ENCODE results near the gene SPATA19. TPM values are rescaled to one million over a fixed set of nuclear protein-coding genes. Genes with fewer than 3 reads are reported as not detected.
A peak's percentile ranks its signal among the peaks of the same experiment; 100 is the strongest.
"Not testable (repeated sequence)": the region's sequence is repeated elsewhere in the genome, so short reads cannot be mapped to it uniquely, and the experiment has no call there.

Gene SPATA19, protein sequence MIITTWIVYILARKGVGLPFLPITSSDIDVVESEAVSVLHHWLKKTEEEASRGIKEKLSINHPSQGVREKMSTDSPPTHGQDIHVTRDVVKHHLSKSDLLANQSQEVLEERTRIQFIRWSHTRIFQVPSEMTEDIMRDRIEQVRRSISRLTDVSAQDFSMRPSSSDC
- not detected in 2 replicates for total RNA-seq (2014; rRNA removed; shearing (Covaris generic))

DNA sequence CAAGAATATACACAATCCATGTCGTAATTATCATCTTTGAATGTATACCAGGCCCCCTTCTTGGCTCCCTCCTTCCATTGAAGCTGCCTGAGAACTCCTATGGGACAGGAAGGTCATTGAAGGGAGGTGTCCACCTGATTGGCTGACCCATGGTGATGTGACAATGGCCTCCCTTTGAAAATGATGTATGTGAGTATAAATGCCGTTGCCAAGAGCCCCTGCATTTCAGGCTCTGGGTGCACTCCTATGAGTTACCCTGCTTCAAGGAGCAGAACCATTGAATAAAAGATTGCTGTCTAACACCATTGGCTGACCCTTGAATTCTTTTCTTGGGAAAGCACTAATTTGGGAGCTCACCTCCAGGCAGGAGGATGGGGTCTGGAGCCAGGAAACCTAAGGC is at the start of gene SPATA19:
Gene SPATA19 (minus strand): TSS at position 101 of the 400 bp plus-strand sequence. CDS start 67 bp downstream, at position 34.
- DNase-seq: no peak
- no peaks in the 10 kb centered on the region for H3K36me3 ChIP-seq
- H3K9me3 ChIP-seq (replicated peaks): no peaks in the 10 kb centered on the region
- H3K4me1 ChIP-seq: no peaks in the 10 kb centered on the region
- no peak within 1 kb of the TSS for H3K27ac ChIP-seq
- H3K27me3 ChIP-seq: no peaks in the 10 kb centered on the region; the same call in 1 of the 2 replicates
- H3K4me3 ChIP-seq: no peak within 1 kb of the TSS

DNA sequence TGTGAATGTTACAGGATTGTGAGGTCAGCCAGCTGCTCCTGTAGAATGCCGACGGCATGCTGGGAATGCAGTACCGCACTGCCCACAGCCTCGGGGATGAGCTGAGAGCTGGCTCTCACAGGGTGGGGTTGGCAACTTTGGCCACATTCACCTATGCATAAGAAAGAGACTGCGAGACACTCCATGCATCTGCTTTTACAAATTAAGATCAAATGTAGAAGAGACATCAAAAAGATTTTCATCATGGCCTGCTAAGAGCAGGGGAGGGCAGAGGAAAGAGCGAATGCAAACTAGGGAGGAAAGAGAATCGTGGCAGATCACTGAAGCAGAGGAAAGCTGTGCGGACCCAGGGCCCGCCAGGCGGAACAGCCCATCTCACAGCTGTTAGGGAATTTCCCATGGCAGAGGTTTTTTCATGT is 49.8 kb upstream of the SPATA19 start:
- peaks cover 6% of the 10 kb centered on the region; the same call in 1 of the 2 replicates for H3K27me3 ChIP-seq
- H3K4me1 ChIP-seq: peaks cover 9% of the 10 kb centered on the region
- H3K27ac ChIP-seq: peak overlapping the region; percentile 58
- H3K9me3 ChIP-seq (replicated peaks): no peaks in the 10 kb centered on the region
- peak overlapping the region; percentile 27 for H3K4me3 ChIP-seq
- no peaks in the 10 kb centered on the region for H3K36me3 ChIP-seq
- DNase-seq: peak; percentile 39 to 59

DNA sequence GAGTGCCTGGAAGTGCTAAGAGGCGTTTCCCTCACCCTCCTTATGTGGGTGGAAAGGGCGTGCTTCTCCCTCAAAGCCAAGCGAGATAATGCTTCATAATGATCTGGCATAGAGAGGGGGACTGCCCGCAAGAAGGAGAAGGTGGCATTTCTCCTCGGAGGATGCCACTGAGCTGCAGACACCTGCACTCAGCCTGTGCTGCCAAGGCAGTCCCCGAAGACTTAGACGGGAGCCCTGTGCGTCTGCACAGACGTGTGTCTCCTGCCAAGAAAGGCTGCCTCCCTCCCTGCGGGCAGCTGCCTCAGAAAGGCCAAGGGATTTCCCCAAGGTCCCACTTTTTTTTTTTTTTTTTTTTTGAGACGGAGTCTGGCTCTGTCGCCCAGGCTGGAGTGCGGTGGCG is 48.1 kb upstream of the SPATA19 start:
- Histone ChIP-seq H3K27me3 (peaks cover 21% of the 10 kb centered on the region; the same call in 1 of the 2 replicates), H3K36me3 (no peaks in the 10 kb centered on the region), H3K4me1 (peaks cover 9% of the 10 kb centered on the region), H3K4me3 (no peak overlapping the region), H3K27ac (no peak overlapping the region), H3K9me3 (replicated peaks) (no peaks in the 10 kb centered on the region)
- no peak for DNase-seq

DNA sequence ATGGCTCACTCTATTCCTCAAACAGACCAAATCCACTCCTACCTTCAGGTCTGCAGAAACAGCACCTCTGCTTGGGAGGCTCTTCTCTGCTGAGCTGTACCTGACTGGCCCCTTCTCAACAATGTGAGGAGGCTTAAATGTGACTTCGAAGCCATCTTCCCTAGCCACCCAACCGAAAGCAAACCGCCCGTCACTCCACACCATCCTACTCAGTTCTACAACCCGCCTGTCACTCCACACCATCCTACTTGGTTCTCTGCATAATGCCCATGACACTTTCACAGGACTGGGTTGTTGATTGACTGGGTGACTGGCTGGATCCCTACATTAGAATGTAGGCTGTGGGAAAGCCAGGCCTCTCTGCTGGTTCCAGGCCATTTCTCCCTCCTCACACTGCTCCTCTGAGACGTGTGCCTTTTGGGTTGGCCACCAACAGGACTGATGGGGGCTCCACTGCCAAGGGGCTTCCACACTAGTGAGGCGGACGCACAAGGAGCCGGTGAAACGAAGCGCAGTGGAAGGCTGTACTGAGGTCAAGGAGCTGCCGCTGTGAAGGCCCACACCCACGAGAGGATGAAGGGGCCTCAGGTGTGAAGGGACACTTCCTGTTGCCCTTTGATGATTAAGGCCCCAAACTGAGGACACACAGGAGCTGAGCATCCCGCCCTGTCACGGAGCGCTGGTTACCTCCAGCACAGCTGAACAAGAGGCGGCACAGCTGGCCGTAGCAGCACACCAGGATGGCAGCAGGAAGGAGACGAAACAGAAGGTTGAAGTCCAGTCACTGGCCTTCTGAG is 47.5 kb upstream of the SPATA19 start:
- DNase-seq: no peak
- no peaks in the 10 kb centered on the region for H3K9me3 ChIP-seq (replicated peaks)
- H3K4me1 ChIP-seq: peaks cover 9% of the 10 kb centered on the region
- H3K27ac ChIP-seq: no peak overlapping the region
- no peak overlapping the region for H3K4me3 ChIP-seq
- no peaks in the 10 kb centered on the region for H3K36me3 ChIP-seq
- peaks cover 22% of the 10 kb centered on the region; the same call in 1 of the 2 replicates for H3K27me3 ChIP-seq

DNA sequence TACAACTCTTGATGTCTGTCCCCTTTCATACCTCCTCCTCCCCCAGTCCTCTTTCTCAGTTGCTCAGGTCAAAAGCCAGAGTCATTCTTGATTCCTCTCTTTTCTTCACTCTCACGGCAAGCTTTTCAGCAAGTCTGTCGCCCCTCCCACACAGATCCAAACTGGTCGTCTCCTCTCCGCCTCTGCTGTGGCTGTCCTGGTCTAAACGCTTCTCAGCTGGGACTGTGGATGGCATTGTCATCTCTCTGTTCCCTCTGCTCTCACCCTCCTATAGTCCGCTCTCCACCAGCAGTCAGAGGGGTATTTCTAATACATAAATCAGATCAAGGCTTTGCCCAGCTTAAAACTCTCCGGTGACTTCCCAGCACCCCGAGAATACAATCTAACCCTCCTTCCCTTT is 46.8 kb upstream of the SPATA19 start:
- Histone ChIP-seq H3K4me1 (peaks cover 9% of the 10 kb centered on the region), H3K27ac (no peak overlapping the region), H3K27me3 (peaks cover 22% of the 10 kb centered on the region), H3K9me3 (replicated peaks) (no peaks in the 10 kb centered on the region), H3K4me3 (no peak overlapping the region), H3K36me3 (no peaks in the 10 kb centered on the region)
- DNase-seq: no peak

DNA sequence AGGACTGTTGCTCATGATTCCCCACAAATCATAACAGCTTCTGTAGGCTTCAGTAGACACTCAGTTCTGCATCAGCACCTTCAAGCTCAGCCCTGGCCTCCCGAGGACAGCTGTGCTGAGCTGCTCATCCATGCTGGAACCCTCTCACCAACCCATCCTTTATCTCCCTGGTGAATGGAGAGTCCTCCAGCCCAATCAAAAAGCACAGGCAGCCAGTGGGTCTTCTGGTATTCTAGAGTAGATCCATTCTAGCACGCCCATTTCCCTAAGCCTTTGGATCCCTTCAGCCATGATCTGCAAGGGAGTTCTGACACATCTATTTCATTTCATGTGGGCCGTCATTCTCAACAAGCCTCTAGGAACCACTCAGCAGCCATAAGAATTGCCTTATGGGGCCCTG is 44.6 kb upstream of the SPATA19 start:
- no peak overlapping the region for H3K4me3 ChIP-seq
- DNase-seq: no peak
- H3K27me3 ChIP-seq: peaks cover 15% of the 10 kb centered on the region
- H3K27ac ChIP-seq: no peak overlapping the region
- peaks cover 3% of the 10 kb centered on the region; the same call in 1 of the 2 replicates for H3K4me1 ChIP-seq
- H3K36me3 ChIP-seq: no peaks in the 10 kb centered on the region
- H3K9me3 ChIP-seq (replicated peaks): no peaks in the 10 kb centered on the region

DNA sequence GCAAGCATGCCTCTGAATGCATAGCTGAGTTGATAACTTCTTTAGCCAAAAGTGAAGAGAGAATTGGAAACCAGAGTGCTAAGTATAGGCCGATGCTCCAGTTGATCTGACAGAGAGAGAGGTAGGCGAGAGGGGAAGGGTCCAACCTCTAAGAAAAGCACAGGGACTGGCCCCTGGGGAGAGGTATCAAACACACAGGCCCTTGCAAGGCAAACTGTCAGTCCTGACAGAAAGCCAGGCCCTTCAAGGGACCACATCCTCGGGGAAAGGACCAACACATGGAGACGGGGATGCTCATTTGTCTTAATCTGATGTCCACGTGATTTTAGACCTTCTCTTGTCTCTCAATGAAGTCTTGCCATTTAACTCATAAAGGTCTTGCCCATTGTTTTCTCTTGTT is 43.9 kb upstream of the SPATA19 start:
- no peak for DNase-seq
- no peak overlapping the region for H3K27ac ChIP-seq

DNA sequence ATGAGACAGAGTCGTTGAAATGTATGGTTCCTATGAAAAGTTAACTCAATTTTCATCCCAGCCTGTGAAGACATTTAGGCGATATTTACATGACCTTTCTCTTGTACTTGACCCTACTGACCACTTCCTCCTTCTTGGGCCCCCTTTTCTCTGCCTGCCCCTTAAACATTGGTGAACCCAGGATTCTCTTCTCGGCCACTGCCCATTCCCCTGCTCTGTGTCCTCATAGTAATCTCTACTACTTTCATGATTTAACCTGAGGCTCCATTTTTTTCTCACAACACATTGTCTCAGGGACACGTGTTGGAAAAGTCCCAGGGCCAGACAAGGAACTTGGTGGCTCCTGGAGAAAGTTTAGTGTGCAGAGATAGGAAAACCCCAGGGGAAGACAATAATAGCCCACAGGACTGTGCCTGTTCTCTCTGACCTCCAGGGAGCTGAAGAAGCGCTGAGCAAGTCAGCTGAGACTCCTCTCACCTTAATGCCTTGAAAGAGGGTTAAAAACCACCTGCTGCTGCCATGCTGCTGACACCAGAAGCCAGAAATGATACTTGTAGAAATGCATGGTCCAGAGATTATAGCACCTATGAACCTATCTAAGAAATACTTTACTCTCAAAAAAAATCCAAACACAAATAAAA is 42.5 kb upstream of the SPATA19 start:
- DNase-seq: no peak
- peaks cover 15% of the 10 kb centered on the region for H3K27me3 ChIP-seq
- H3K27ac ChIP-seq: no peak overlapping the region
- H3K4me3 ChIP-seq: no peak overlapping the region
- no peaks in the 10 kb centered on the region for H3K4me1 ChIP-seq
- no peaks in the 10 kb centered on the region for H3K36me3 ChIP-seq
- no peaks in the 10 kb centered on the region for H3K9me3 ChIP-seq (replicated peaks)

More for the DNA sequence above, 43.9 kb upstream of the SPATA19 start:
- Histone ChIP-seq H3K4me3 (no peak overlapping the region), H3K36me3 (no peaks in the 10 kb centered on the region), H3K27me3 (peaks cover 15% of the 10 kb centered on the region), H3K4me1 (no peaks in the 10 kb centered on the region; the same call in 1 of the 2 replicates), H3K9me3 (replicated peaks) (no peaks in the 10 kb centered on the region)

DNA sequence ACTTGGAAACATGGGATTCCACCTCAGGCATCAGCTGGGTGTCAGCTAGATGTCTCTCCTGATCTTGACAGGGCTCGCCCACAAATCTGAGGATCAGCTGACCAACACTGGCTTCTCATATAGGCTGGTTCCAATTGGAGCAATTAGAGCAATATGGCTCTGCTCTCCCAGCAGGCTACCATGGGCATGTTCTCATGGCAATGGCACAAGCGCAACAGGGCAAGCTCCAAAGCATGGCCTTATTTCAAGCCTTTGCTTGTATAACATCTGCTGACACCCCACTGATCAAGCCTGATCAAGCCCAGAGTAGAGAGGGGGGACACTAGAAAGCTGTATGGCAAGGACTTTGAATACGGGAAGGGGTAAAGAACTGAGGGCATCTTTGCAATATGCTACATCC is 40.7 kb upstream of the SPATA19 start:
- Histone ChIP-seq H3K4me1 (no peaks in the 10 kb centered on the region), H3K27ac (no peak overlapping the region), H3K4me3 (no peak overlapping the region), H3K27me3 (peaks cover 15% of the 10 kb centered on the region), H3K36me3 (no peaks in the 10 kb centered on the region), H3K9me3 (replicated peaks) (no peaks in the 10 kb centered on the region)
- no peak for DNase-seq

DNA sequence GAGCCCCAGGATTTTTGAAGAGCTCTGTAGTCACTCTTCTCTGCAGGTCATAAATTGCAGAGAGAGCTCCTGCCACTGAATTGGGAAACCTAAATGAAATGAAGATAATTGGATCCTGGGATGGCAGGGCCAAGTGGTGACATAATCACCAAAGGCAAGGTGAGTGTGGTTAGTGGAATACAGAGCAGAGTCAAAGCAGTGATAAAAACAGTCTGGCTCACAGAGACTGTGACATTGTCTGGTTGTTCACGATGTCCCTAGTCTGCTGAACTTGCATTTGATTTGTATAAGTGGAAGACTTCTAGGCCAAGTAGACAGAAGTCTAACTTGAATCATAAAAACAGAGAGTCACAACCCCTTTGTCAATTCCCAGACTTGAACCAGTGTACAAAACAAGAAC is 26.8 kb upstream of the SPATA19 start:
- Histone ChIP-seq H3K9me3 (replicated peaks) (no peaks in the 10 kb centered on the region), H3K27me3 (no peaks in the 10 kb centered on the region), H3K36me3 (no peaks in the 10 kb centered on the region), H3K27ac (no peak overlapping the region), H3K4me3 (no peak overlapping the region), H3K4me1 (no peaks in the 10 kb centered on the region)
- no peak for DNase-seq

DNA sequence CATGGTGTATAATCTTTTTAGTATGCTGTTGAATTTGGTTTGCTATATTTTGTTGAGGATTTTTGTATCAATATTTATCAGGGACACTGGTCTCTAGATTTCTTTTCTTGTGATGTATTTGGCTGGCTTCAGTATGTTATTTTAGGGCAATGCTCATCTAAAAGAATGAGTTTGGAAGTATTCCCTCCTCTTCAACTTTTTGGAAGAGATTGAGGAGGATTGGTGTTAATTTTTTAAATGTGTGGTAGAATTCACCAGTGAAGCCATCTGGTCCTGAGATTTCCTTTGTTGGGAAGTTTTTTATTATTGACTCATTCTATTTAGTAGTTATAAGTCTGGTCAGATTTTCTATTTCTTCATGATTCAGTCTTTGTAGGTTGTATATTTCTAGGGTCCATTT is 22.1 kb upstream of the SPATA19 start:
- no peaks in the 10 kb centered on the region for H3K9me3 ChIP-seq (replicated peaks)
- no peak overlapping the region for H3K4me3 ChIP-seq
- no peak overlapping the region for H3K27ac ChIP-seq
- no peaks in the 10 kb centered on the region for H3K27me3 ChIP-seq
- no peaks in the 10 kb centered on the region for H3K4me1 ChIP-seq
- H3K36me3 ChIP-seq: no peaks in the 10 kb centered on the region
- no peak for DNase-seq

DNA sequence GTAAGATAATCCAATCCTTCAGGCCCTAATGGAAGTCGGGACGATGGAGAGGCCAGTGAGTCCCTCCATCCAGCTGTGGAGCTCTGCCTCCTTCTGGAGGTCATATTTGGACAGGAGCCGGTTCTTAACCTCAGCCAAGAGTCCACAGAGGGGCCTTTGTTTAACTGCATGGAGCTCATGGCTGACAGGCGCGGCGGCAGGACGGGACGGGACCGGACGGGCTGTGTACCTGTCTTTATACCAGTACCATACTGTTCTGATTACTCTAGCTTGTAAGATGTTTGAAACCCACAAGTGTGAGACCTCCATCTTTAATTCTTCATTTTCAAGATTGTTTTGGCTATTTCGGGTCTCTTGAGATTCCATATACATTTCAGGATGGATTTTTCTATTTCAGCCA is 20.2 kb upstream of the SPATA19 start:
- no peaks in the 10 kb centered on the region for H3K36me3 ChIP-seq
- no peaks in the 10 kb centered on the region for H3K27me3 ChIP-seq
- H3K4me1 ChIP-seq: no peaks in the 10 kb centered on the region
- no peaks in the 10 kb centered on the region for H3K9me3 ChIP-seq (replicated peaks)
- H3K4me3 ChIP-seq: no peak overlapping the region
- no peak overlapping the region for H3K27ac ChIP-seq
- DNase-seq: no peak

DNA sequence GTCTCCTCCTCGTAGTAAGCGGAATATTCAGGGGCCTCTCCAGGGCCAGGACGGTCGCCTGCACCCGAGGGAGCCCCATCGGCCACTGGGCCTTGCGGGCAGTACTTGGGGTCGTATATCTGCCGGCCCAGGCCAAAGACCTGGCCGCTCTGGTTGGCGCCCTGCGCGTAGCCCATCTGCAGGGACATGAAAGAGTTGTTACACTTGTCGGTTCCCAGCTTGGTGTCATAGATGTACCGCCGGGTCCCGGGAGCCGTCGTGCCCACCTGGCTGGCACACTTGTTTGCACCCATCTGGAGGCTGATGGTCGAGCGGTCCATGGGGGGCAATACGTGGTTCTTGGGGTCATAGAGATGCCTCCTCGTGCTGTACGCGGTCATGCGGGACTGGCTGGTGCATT is 19.4 kb upstream of the SPATA19 start:
- no peak overlapping the region for H3K4me3 ChIP-seq
- no peaks in the 10 kb centered on the region for H3K9me3 ChIP-seq (replicated peaks)
- no peaks in the 10 kb centered on the region for H3K36me3 ChIP-seq
- no peak overlapping the region for H3K27ac ChIP-seq
- DNase-seq: no peak
- no peaks in the 10 kb centered on the region for H3K4me1 ChIP-seq
- H3K27me3 ChIP-seq: no peaks in the 10 kb centered on the region

DNA sequence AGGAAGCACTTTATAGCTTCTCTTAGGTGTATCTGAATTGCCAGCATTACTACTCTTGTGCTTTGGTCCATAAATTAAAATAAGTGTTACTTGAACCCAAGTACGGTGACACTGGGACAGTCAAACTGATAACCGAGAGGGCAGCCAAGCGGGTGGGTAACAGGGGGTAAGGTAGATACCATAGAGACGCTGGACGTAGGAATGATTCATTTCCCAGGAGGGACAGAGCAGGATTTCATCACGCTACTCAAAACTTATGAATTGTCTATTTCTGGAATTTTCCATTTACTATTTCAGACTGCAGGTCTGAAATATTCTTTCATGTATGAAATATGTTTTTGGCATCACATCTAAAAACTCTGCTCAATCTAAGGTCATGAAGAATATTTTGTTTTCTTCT is 14.8 kb upstream of the SPATA19 start:
- Histone ChIP-seq H3K27ac (no peak overlapping the region), H3K4me1 (no peaks in the 10 kb centered on the region), H3K9me3 (replicated peaks) (no peaks in the 10 kb centered on the region), H3K27me3 (no peaks in the 10 kb centered on the region), H3K36me3 (no peaks in the 10 kb centered on the region), H3K4me3 (no peak overlapping the region)
- no peak for DNase-seq

DNA sequence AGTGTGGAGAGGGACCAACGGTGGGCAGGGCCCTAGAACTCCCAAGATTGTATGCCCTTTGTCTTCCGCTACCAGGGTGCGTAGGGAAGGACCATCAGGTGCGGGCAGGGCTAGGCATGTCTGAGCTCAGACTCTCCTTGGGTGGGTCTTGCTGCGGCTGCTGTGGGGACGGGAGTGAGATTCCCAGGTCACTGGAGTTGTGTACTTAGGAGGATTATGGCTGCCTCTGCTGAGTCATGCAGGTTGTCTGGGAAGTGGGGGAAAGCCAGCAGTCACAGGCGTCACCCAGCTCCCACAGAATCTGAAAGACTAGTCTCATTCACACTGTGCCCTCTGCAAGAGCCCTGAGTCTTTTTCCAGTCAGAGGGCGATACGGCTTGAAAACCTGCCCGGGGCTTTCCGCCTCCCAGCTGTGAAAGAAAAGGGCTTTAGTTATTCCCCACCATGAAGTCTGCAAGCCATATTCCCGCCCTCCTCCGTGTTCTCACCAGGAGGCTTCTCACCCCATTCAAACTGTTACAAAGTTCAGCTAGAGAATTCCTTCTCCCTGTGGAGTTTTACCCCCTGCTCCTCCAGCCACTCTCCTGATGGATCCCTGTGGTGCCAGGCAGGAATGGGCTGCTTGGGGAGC is 9.1 kb upstream of the SPATA19 start:
- H3K4me1 ChIP-seq; H3K4me3 ChIP-seq; H3K9me3 ChIP-seq (replicated peaks); H3K27ac ChIP-seq; H3K27me3 ChIP-seq; DNase-seq; H3K36me3 ChIP-seq: not testable (repeated sequence)
